Spleen (tissue), 7 donors: ENCODE measurements around the gene CADM2.

ENCODE experiments used
- POLR2A ChIP-seq, 3 donors: fragments of 450-650 bp; IDR thresholded peaks; one replicate each; pipeline ENCODE4 v1.5.1; 2017; ENCODE audit warnings: antibody characterized with exemption in 3 of 3, mild to moderate bottlenecking in 1 of 3
- POLR2AphosphoS5 ChIP-seq, 3 donors: sonication (generic); formaldehyde crosslinking; IDR thresholded peaks; one replicate each; pipeline ENCODE4 v1.5.1; 2017; ENCODE audit warnings: antibody characterized with exemption in 3 of 3
- TF ChIP-seq, protein P1 (sequence below), 11 experiments: fragments of 200-600 bp in 7 of 11; fragments of 450-650 bp in 4 of 11; sonication (generic) in 4 of 11; IDR thresholded peaks in 8 of 11; conservative IDR thresholded peaks in 3 of 11; 1 replicate in 7 of 11; 2 replicates in 4 of 11; pipeline versions ENCODE4 v1.4.0 to v1.8.0; 2016 to 2021; ENCODE audit warnings: antibody characterized with exemption in 11 of 11, inconsistent platforms in 4 of 11, mild to moderate bottlenecking in 1 of 11
- donor health status: DM: no; HTN: no; CAD: no; lungs with moderate emphysema.
- donor health status: DM: no; HTN: no; CAD: no.
- donor health status: DM: no; HTN: no; CAD: no.

DNA sequence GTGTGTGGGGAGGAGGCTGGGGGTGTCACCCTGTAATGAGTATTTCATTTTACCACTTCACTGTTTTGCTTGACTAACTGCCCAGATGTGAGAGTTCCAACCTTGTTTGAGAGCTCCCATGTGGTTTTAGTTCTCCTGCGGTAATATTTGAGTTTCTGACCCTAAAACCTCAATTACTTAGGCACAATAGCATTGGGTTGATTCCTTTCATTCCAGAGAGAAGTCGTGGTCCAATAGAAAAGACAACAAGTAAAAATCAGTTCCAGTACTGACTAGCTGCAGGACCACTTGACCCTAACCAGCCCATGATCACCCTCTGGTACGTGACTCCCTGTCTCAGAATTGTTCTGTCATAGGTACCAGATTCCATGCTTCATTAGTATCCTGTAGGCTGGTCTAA is 630.4 kb downstream of the CADM2 start:
- TF ChIP-seq, protein P1, sequence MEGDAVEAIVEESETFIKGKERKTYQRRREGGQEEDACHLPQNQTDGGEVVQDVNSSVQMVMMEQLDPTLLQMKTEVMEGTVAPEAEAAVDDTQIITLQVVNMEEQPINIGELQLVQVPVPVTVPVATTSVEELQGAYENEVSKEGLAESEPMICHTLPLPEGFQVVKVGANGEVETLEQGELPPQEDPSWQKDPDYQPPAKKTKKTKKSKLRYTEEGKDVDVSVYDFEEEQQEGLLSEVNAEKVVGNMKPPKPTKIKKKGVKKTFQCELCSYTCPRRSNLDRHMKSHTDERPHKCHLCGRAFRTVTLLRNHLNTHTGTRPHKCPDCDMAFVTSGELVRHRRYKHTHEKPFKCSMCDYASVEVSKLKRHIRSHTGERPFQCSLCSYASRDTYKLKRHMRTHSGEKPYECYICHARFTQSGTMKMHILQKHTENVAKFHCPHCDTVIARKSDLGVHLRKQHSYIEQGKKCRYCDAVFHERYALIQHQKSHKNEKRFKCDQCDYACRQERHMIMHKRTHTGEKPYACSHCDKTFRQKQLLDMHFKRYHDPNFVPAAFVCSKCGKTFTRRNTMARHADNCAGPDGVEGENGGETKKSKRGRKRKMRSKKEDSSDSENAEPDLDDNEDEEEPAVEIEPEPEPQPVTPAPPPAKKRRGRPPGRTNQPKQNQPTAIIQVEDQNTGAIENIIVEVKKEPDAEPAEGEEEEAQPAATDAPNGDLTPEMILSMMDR (IDR thresholded peaks at IDR 0.05 in 8 of 11, conservative IDR thresholded peaks at IDR 0.05 in 3 of 11), result no peak
- no peak for TF ChIP-seq POLR2A (IDR thresholded peaks at IDR 0.05)
- no peak for TF ChIP-seq POLR2AphosphoS5 (IDR thresholded peaks at IDR 0.05)
